Ishikawa (cell line): ENCODE data around the gene SMTNL1.

Source experiments
- CEBPB ChIP-seq: IDR thresholded peaks from 2 replicates; pipeline ENCODE4 v1.6.1; 2012
- CREB1 ChIP-seq: IDR thresholded peaks from 2 replicates; pipeline ENCODE4 v1.6.1; 2012; ENCODE audit warnings: low read depth
- EGR1 ChIP-seq: IDR thresholded peaks from 2 replicates; pipeline ENCODE4 v1.6.1; 2012
- EP300 ChIP-seq: IDR thresholded peaks from 2 replicates; pipeline ENCODE4 v1.6.1; 2012; ENCODE audit warnings: borderline replicate concordance
- FOXM1 ChIP-seq: IDR thresholded peaks from 2 replicates; pipeline ENCODE4 v1.6.1; 2012; ENCODE audit warnings: low read depth, borderline replicate concordance
- NFIC ChIP-seq: IDR thresholded peaks from 2 replicates; pipeline ENCODE4 v1.6.1; 2012
- RAD21 ChIP-seq: IDR thresholded peaks from 2 replicates; pipeline ENCODE4 v1.6.1; 2012; ENCODE audit warnings: low read depth
- REST ChIP-seq: IDR thresholded peaks from 2 replicates; pipeline ENCODE4 v1.6.1; 2012; ENCODE audit warnings: low read depth, mild to moderate bottlenecking
- TAF1 ChIP-seq: IDR thresholded peaks from 2 replicates; pipeline ENCODE4 v1.6.1; 2012; ENCODE audit warnings: low read depth, mild to moderate bottlenecking
- TCF12 ChIP-seq: IDR thresholded peaks from 2 replicates; pipeline ENCODE4 v1.6.1; 2012; ENCODE audit warnings: low read depth
- TEAD4 ChIP-seq: IDR thresholded peaks from 2 replicates; pipeline ENCODE4 v1.6.1; 2012
- YY1 ChIP-seq: IDR thresholded peaks from 2 replicates; pipeline ENCODE4 v1.6.1; 2012; ENCODE audit warnings: low read depth
- ZBTB7A ChIP-seq: IDR thresholded peaks from 2 replicates; pipeline ENCODE4 v1.6.1; 2012; ENCODE audit warnings: low read depth
- TF ChIP-seq, protein P1 (sequence below): IDR thresholded peaks from 2 replicates; pipeline ENCODE4 v1.6.1; 2012
- TF ChIP-seq, protein P2 (sequence below): IDR thresholded peaks from 2 replicates; pipeline ENCODE4 v1.6.1; 2012

The SMTNL1 gene

GRCh38 chr11:57500926-57501325 lies 36.5 kb upstream of the SMTNL1 start:
- TF ChIP-seq TAF1: no peak
- no peak for TF ChIP-seq ZBTB7A
- TF ChIP-seq, protein P1, sequence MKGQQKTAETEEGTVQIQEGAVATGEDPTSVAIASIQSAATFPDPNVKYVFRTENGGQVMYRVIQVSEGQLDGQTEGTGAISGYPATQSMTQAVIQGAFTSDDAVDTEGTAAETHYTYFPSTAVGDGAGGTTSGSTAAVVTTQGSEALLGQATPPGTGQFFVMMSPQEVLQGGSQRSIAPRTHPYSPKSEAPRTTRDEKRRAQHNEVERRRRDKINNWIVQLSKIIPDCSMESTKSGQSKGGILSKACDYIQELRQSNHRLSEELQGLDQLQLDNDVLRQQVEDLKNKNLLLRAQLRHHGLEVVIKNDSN: no peak
- TF ChIP-seq FOXM1: no peak
- no peak for TF ChIP-seq TEAD4
- TF ChIP-seq TCF12: no peak
- no peak for TF ChIP-seq RAD21
- TF ChIP-seq CEBPB: no peak
- TF ChIP-seq, protein P2, sequence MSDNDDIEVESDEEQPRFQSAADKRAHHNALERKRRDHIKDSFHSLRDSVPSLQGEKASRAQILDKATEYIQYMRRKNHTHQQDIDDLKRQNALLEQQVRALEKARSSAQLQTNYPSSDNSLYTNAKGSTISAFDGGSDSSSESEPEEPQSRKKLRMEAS: no peak
- TF ChIP-seq NFIC: no peak
- TF ChIP-seq EP300: no peak

GRCh38 chr11:57501953-57502352 lies 35.4 kb upstream of the SMTNL1 start:
- no peak for TF ChIP-seq FOXM1
- TF ChIP-seq, protein P2: no peak

DNA sequence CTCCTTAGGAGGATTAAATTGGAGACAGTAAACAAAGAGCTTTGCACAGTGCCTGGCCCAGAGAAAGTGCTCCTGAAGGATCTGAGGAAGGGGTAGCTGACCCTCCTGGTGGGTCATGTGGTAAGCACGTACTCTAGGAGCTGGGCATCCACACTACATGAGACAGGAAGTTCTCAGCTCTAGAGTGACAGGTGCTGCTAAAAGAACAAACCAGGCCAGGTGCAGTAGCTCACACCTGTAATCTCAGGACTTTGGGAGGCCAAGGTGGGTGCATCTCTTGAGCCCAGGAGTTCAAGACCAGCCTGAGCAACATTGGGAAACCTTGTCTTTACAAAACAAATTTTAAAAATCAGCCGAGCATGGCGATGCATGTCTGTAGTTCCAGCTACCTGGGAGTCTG lies 35.0 kb upstream of the SMTNL1 start:
- no peak for TF ChIP-seq TCF12

DNA sequence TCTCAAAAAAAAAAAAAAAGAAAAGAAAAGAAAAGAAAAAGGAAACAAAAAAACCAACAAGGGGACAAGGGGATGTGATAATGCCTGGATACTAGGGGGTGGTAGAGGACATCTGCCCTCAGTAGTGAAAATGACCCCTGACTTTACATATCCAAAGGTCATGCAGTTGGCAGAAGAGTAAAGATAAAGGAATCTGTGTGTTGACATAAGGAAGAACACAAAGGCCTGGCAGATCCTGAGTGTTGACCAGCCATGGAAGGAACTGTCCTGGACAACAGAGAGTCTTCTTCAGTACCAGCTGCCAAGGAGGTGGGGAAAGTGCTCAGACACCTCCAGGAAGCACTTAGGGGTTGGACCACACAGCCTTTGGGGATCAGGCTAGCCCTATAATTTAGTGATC lies 34.5 kb upstream of the SMTNL1 start:
- TF ChIP-seq FOXM1: no peak
- TF ChIP-seq CREB1: no peak
- no peak for TF ChIP-seq NFIC
- no peak for TF ChIP-seq EGR1
- TF ChIP-seq, protein P2: no peak
- no peak for TF ChIP-seq REST
- TF ChIP-seq TCF12: no peak
- TF ChIP-seq YY1: no peak
- TF ChIP-seq EP300: no peak
- no peak for TF ChIP-seq TEAD4
- no peak for TF ChIP-seq ZBTB7A
- TF ChIP-seq, protein P1: no peak
- no peak for TF ChIP-seq TAF1
- no peak for TF ChIP-seq CEBPB
- no peak for TF ChIP-seq RAD21

DNA sequence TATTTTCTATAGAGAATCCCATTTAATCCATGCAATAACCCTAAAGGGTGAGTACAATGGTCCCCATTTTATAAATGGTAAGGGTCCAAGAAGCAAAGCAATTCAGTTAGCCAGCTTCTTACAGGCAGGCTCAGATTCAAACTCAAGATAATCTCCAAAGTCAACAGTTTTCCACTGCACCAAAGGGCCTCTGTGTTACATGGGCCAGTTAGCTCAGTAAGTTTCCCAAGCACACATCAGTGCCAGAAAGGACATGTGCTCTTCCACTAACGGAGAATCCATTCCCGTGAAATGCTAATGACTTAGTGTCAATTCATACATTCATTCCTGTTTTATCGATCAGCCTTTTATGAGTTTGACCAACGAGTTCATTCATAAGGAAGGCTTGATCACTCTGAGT lies 32.9 kb upstream of the SMTNL1 start:
- TF ChIP-seq, protein P1: no peak
- TF ChIP-seq NFIC (no peak), CREB1 (no peak), EP300 (no peak), TCF12 (no peak), ZBTB7A (no peak), REST (no peak)

DNA sequence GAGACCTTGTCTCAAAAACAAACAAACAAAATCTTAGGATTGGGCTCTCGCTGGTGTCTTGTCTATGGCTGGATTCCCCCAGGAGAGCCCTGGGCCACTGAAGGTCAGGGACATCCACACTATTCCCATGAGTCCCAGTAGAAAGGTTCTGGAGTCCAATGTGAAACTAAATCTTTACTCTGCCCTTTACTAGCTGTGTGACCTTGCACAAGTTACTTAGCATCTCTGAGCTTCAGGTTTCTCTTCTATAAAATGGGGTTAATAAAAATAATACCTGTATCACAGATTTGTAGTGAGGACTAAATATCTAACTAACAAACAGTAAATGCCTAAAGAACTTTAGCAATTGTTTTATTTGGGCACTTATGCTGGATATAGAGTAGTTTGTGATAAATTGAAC lies 30.9 kb upstream of the SMTNL1 start:
- TF ChIP-seq TEAD4: no peak
- no peak for TF ChIP-seq REST
- TF ChIP-seq CREB1: no peak
- no peak for TF ChIP-seq EP300
- no peak for TF ChIP-seq NFIC
- TF ChIP-seq EGR1: no peak
- TF ChIP-seq, protein P1: no peak
- TF ChIP-seq FOXM1: no peak
- no peak for TF ChIP-seq CEBPB
- TF ChIP-seq, protein P2: no peak
- no peak for TF ChIP-seq ZBTB7A
- no peak for TF ChIP-seq YY1
- TF ChIP-seq TCF12: no peak
- TF ChIP-seq RAD21: no peak
- no peak for TF ChIP-seq TAF1
